NCI-H1694 treated with DMSO at 0.1 percent for 48 hours (cell line): ENCODE results near the gene SHC4.

ENCODE experiments used
- DNase-seq: peaks from one replicate; lab custom pipeline; 2025; lab: John Stamatoyannopoulos, UW

Gene SHC4

GRCh38 chr15:48967336-48967735 is 3.6 kb upstream of the SHC4 start:
- no peak for DNase-seq

- DNase-seq, result no peak
These were observed 3.0 kb upstream of the SHC4 start for GRCh38 chr15:48966595-48967301.

- DNase-seq, result no peak
These were observed 2.3 kb upstream of the SHC4 start for GRCh38 chr15:48965972-48966371.

GRCh38 chr15:48964898-48965297 is 1.2 kb upstream of the SHC4 start:
- no peak for DNase-seq

GRCh38 chr15:48962662-48963523 is 826 bp downstream of the SHC4 start:
- DNase-seq, result no peak

GRCh38 chr15:48955967-48956366 is 7.8 kb downstream of the SHC4 start:
- DNase-seq, result no peak

- DNase-seq, result no peak
These were observed 8.3 kb downstream of the SHC4 start for GRCh38 chr15:48955370-48955769.

- no peak for DNase-seq
These were observed 9.2 kb downstream of the SHC4 start for GRCh38 chr15:48954538-48954937.

- DNase-seq, result no peak
These were observed 16.9 kb downstream of the SHC4 start for GRCh38 chr15:48946840-48947187.

GRCh38 chr15:48946074-48946839 is 17.5 kb downstream of the SHC4 start:
- DNase-seq, result no peak

GRCh38 chr15:48945386-48945785 is 18.3 kb downstream of the SHC4 start:
- no peak for DNase-seq

- DNase-seq, result no peak
These were observed 21.8 kb downstream of the SHC4 start for GRCh38 chr15:48941904-48942303.

GRCh38 chr15:48940508-48940907 is 23.2 kb downstream of the SHC4 start:
- DNase-seq, result no peak

GRCh38 chr15:48939648-48940047 is 24.1 kb downstream of the SHC4 start:
- DNase-seq, result no peak

- DNase-seq, result no peak
These were observed 25.8 kb downstream of the SHC4 start for GRCh38 chr15:48937886-48938285.

GRCh38 chr15:48936666-48937065 is 27.1 kb downstream of the SHC4 start:
- DNase-seq, result no peak

- DNase-seq, result no peak
These were observed 28.5 kb downstream of the SHC4 start for GRCh38 chr15:48935236-48935635.

- DNase-seq, result no peak
These were observed 33.0 kb downstream of the SHC4 start for GRCh38 chr15:48930735-48931134.

GRCh38 chr15:48929661-48930060 is 34.1 kb downstream of the SHC4 start:
- no peak for DNase-seq

- DNase-seq, result no peak
These were observed 34.7 kb downstream of the SHC4 start for GRCh38 chr15:48928877-48929538.

- no peak for DNase-seq
These were observed 38.0 kb downstream of the SHC4 start for GRCh38 chr15:48925714-48926223.
